K562 (cell line): ENCODE measurements around the gene MXI1. TPM values are rescaled to one million over a fixed set of nuclear protein-coding genes. Genes with fewer than 3 reads are reported as not detected.

Experiments
- BACH1 ChIP-seq: fragments of 200-800 bp; sonication (Bioruptor generic); IDR thresholded peaks from 2 replicates; pipeline ENCODE4 v1.6.1; 2016; ENCODE audit warnings: missing genetic modification characterization, missing compliant biosample characterization
- HDAC2 ChIP-seq: fragments of 450-650 bp; IDR thresholded peaks from 2 replicates; pipeline ENCODE4 v1.6.1; 2016; ENCODE audit warnings: mild to moderate bottlenecking
- MAZ ChIP-seq, 2 experiments: fragments of 450-650 bp in 1 of 2; sonication (generic) in 1 of 2; formaldehyde crosslinking; IDR thresholded peaks in 1 of 2; conservative IDR thresholded peaks in 1 of 2; 2 replicates each; pipeline versions ENCODE4 v1.4.0 to v1.5.0; 2020; ENCODE audit warnings: mild to moderate bottlenecking in 1 of 2, missing genetic modification reagents in 1 of 2
- NFRKB ChIP-seq: fragments of 450-650 bp; IDR thresholded peaks from 2 replicates; pipeline ENCODE4 v1.6.1; 2016; ENCODE audit warnings: low read depth
- PYGO2 ChIP-seq: fragments of 450-650 bp; IDR thresholded peaks from 2 replicates; pipeline ENCODE4 v1.6.1; 2016; ENCODE audit warnings: mild to moderate bottlenecking, missing genetic modification characterization, moderate library complexity, missing compliant biosample characterization
- ZC3H11A ChIP-seq: IDR thresholded peaks from 2 replicates; pipeline ENCODE4 v1.6.1; 2012; ENCODE audit warnings: low read depth, low read length, improper control_type of control experiment
- ZNF146 ChIP-seq: IDR thresholded peaks from one replicate; pipeline ENCODE4 v1.6.1; 2018; ENCODE audit warnings: missing compliant biosample characterization; ENCODE audit not compliant: unreplicated experiment
- ZNF217 ChIP-seq: sonication (generic); formaldehyde crosslinking; IDR thresholded peaks from 2 replicates; pipeline ENCODE4 v1.8.0; 2022; ENCODE audit warnings: mild to moderate bottlenecking, missing genetic modification reagents
- ZNF584 ChIP-seq: fragments of 200-800 bp; sonication (Bioruptor generic); IDR thresholded peaks from 2 replicates; pipeline ENCODE4 v1.6.1; 2016; ENCODE audit warnings: low read depth, mild to moderate bottlenecking, missing genetic modification characterization, missing compliant biosample characterization
- polyA plus RNA-seq, 8 experiments: library from polyadenylated mRNA; depleted of rRNA in 4 of 8; stranded (reverse) in 5 of 8; unstranded in 3 of 8; fragments of >200 nt; fragmentation: Nextera tagmentation in 2 of 8; fragmentation: Illumina TruSeq in 1 of 8; extraction: Ambion mirVana in 2 of 8; extraction: Trizol in 1 of 8; gene quantifications; 2 replicates each; pipeline versions ENCODE4 v1.2.1 to v1.2.3, GENCODE V29; 2011 to 2014; ENCODE audit warnings: inconsistent platforms in 1 of 8, missing spikeins in 1 of 8
- total RNA-seq, 7 experiments: library from RNA; depleted of rRNA in 6 of 7; stranded (reverse); fragments of >200 nt in 6 of 7; fragmentation: Illumina TruSeq in 2 of 7; extraction: Trizol in 2 of 7; gene quantifications; 2 replicates each; pipeline versions ENCODE4 v1.2.1 to v1.2.3, GENCODE V29; 2011 to 2021; ENCODE audit warnings: low replicate concordance in 1 of 7
- TF ChIP-seq, protein P1 (sequence below), 2 experiments: fragments of 450-650 bp in 1 of 2; sonication (generic) in 1 of 2; formaldehyde crosslinking in 1 of 2; IDR thresholded peaks; 2 replicates each; pipeline versions ENCODE4 v1.7.1 to v1.9.0; 2016 to 2022; ENCODE audit warnings: inconsistent platforms in 1 of 2, mild to moderate bottlenecking in 1 of 2, missing genetic modification reagents in 1 of 2
- TF ChIP-seq, protein P2 (sequence below): fragments of 450-650 bp; formaldehyde crosslinking; IDR thresholded peaks from 2 replicates; pipeline ENCODE4 v1.4.0; 2020; ENCODE audit warnings: mild to moderate bottlenecking, moderate library complexity
- TF ChIP-seq, protein P3 (sequence below), 2 experiments: fragments of 150-350 bp in 1 of 2; IDR thresholded peaks; 2 replicates each; pipeline ENCODE4 v1.6.1; 2012 to 2016; ENCODE audit warnings: low read depth in 2 of 2, low read length in 2 of 2, mild to moderate bottlenecking in 1 of 2, moderate library complexity in 1 of 2

The MXI1 gene
- total and polyA plus RNA-seq, 9 of the 15 experiments (the other 6 are each of a cell fraction or from before 2014, with no cell fraction given) = 9.1 to 23.7 (median 14.8) TPM

DNA sequence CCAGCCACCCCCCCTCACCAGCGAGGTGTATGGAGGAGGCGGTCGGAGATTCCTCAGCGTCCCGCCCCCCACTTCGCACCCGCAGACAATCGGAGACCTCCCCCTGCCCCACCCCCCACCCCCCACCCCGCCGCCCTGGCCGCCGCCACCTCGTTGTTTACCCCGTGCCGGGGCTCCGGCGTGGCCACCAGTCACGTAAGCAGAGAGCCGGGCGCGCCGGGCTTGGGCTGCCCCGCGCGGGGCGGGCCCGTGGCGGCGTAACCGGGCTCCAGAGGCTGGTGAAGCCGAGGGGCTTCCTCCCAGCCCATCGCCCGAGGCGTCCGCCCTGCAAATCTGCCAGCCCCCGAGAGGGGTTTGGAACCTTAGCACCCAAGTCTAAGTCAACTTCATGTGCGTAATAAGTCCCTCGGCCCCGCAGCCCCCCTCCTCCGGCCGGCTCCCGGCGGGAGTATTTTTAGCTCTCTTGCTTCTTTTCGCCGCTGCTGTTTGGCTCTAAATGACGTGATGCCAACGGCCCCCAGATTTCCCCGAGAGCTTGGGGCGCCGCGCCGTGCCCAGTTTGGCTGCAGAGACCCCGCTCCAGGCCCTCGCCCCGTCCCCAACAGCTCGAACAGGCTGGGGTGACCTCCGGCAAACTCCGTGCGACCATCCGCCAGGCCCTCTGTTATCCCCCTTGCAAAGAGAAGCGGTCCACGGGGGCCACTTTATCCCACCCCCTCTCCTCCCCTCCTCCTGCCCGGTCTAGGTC lies 2.7 kb downstream of the MXI1 start (continued):
- TF ChIP-seq MAZ (CRISPR knock-in tag; conservative IDR thresholded peaks at IDR 0.05 in 1 of 2, IDR thresholded peaks at IDR 0.05 in 1 of 2) (no peak), ZNF217 (CRISPR knock-in tag) (no peak), ZNF146 (CRISPR knock-in tag) (no peak), ZNF584 (no peak), HDAC2 (no peak), ZC3H11A (no peak), NFRKB (0 out of 2 replicates have a peak, but pooled peaks have one; percentile 64), BACH1 (tag) (no peak), PYGO2 (tag) (no peak)
- TF ChIP-seq, protein P1, sequence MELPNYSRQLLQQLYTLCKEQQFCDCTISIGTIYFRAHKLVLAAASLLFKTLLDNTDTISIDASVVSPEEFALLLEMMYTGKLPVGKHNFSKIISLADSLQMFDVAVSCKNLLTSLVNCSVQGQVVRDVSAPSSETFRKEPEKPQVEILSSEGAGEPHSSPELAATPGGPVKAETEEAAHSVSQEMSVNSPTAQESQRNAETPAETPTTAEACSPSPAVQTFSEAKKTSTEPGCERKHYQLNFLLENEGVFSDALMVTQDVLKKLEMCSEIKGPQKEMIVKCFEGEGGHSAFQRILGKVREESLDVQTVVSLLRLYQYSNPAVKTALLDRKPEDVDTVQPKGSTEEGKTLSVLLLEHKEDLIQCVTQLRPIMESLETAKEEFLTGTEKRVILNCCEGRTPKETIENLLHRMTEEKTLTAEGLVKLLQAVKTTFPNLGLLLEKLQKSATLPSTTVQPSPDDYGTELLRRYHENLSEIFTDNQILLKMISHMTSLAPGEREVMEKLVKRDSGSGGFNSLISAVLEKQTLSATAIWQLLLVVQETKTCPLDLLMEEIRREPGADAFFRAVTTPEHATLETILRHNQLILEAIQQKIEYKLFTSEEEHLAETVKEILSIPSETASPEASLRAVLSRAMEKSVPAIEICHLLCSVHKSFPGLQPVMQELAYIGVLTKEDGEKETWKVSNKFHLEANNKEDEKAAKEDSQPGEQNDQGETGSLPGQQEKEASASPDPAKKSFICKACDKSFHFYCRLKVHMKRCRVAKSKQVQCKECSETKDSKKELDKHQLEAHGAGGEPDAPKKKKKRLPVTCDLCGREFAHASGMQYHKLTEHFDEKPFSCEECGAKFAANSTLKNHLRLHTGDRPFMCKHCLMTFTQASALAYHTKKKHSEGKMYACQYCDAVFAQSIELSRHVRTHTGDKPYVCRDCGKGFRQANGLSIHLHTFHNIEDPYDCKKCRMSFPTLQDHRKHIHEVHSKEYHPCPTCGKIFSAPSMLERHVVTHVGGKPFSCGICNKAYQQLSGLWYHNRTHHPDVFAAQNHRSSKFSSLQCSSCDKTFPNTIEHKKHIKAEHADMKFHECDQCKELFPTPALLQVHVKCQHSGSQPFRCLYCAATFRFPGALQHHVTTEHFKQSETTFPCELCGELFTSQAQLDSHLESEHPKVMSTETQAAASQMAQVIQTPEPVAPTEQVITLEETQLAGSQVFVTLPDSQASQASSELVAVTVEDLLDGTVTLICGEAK (IDR thresholded peaks at IDR 0.05) = no peak; the same call in 1 of the 2 replicates
- TF ChIP-seq, protein P1 (CRISPR knock-in tag; IDR thresholded peaks at IDR 0.05) = 0 out of 2 replicates have a peak, but pooled peaks have one; percentile 13
- TF ChIP-seq, protein P2, sequence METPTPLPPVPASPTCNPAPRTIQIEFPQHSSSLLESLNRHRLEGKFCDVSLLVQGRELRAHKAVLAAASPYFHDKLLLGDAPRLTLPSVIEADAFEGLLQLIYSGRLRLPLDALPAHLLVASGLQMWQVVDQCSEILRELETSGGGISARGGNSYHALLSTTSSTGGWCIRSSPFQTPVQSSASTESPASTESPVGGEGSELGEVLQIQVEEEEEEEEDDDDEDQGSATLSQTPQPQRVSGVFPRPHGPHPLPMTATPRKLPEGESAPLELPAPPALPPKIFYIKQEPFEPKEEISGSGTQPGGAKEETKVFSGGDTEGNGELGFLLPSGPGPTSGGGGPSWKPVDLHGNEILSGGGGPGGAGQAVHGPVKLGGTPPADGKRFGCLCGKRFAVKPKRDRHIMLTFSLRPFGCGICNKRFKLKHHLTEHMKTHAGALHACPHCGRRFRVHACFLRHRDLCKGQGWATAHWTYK (CRISPR knock-in tag) = no peak
- TF ChIP-seq, protein P3, sequence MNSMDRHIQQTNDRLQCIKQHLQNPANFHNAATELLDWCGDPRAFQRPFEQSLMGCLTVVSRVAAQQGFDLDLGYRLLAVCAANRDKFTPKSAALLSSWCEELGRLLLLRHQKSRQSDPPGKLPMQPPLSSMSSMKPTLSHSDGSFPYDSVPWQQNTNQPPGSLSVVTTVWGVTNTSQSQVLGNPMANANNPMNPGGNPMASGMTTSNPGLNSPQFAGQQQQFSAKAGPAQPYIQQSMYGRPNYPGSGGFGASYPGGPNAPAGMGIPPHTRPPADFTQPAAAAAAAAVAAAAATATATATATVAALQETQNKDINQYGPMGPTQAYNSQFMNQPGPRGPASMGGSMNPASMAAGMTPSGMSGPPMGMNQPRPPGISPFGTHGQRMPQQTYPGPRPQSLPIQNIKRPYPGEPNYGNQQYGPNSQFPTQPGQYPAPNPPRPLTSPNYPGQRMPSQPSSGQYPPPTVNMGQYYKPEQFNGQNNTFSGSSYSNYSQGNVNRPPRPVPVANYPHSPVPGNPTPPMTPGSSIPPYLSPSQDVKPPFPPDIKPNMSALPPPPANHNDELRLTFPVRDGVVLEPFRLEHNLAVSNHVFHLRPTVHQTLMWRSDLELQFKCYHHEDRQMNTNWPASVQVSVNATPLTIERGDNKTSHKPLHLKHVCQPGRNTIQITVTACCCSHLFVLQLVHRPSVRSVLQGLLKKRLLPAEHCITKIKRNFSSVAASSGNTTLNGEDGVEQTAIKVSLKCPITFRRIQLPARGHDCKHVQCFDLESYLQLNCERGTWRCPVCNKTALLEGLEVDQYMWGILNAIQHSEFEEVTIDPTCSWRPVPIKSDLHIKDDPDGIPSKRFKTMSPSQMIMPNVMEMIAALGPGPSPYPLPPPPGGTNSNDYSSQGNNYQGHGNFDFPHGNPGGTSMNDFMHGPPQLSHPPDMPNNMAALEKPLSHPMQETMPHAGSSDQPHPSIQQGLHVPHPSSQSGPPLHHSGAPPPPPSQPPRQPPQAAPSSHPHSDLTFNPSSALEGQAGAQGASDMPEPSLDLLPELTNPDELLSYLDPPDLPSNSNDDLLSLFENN (IDR thresholded peaks at IDR 0.05; ENCODE audit: low read depth in 2 of 2, low read length in 2 of 2) = no peak
